ENCODE measurements around the gene TMEM131L.
"Not testable (repeated sequence)": the region's sequence is repeated elsewhere in the genome, so short reads cannot be mapped to it uniquely, and the experiment has no call there.

The TMEM131L gene

DNA sequence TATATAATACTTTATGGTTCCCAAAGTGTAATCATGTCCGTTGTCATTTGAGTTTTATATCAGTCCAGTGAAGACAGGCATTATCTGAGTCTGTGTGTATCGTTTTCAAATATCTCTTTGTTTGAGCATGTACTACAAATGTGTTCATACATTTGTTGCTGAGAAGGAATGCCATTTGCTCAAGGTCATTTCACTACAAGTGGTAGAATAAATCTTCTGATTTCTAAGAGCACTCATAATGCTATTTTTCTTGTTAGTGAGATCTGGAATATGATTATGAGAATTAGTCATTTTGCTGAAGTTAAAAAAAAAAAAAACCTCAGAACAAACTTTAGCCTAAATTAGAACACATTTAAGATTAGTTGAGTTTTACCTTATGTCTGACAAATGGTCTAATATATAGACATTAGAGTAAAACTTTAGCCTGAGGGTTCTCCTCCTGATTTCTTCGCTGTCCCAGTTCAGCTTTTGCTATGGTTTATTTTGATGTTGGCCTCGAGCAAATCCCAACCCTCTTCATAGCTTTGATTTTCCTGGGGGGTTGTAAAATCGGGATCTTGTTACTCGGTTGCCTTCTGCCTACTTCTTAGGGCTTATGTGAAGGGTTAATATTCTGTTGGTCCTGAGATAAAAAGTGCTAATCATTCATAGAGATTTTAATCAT lies 87.1 kb downstream of the TMEM131L start:
- no peak for DNase-seq

- DNase-seq: no peak
These were observed 87.6 kb downstream of the TMEM131L start for GRCh38 chr4:153553819-153554170.

- no peak for DNase-seq
These were observed 89.7 kb downstream of the TMEM131L start for GRCh38 chr4:153555730-153556434.

GRCh38 chr4:153556435-153556815 lies 90.3 kb downstream of the TMEM131L start:
- no peak for DNase-seq

- DNase-seq: no peak
These were observed 94.7 kb downstream of the TMEM131L start for GRCh38 chr4:153560908-153561307.

DNA sequence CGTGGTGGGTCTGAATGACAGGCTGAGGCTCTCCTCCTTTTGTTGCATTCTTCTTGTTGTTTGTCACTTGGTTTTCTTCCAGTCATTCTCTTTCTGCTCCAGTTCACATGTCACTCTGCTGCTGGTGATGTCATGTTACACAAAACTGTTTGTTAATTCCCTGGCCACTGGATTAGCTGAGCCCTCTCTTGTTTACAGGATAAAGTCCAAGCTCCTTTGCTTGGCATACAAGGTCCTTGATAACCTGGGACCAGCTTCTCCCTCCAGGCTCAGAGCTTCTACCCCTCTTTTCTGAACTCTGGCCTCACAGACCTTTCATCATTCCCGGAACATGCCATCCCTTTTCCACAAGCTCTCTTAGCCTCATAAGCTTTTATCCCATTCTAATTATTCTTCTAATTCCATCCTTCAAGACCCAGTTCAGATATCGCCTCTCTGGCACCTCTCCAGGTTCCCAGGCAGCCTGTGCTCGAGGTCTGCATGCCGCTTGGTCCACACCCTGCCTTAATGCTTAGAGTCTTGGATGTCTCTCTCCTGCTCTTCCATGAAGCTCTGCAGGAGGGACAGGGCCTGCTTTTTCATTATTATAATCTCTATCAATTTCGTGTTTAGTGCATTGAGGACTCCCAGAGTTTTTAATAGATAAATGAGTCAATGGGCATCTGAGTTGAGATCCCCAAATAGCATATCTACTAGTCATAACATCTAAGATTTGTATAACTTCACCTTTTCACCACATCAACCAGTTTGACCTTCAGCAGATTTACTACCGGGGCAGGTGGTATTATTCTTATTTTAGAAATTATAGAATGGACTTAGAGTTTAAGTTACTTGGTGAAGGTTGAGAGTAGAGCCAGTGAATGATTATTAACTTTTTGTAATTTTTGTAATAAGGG lies 98.7 kb downstream of the TMEM131L start:
- DNase-seq: no peak

DNA sequence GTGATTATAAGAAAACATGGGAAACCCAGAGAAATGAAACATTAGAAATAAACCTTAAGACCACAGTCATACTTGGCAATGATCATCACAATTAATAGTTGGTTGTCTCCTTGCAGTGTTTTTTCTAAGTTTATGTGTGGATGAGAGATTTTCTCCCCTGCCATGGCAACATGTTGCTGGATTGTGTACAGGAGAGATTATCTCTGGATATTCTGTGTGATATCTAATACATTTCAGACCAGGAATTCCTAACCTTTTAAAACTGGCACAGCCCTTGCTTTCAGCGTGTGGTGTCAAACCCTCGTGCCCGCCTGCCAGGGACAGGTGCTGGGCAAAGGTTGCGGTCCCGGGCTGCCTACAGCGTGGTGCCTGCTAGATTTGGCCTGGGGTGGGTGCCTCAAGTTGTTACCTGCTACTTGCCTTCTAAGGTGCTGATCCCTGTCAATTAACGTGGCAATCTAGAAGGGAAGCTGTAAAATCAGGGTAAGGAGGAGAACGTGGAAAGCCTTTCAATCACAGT lies 100.5 kb downstream of the TMEM131L start:
- no peak for DNase-seq

- DNase-seq: not testable (repeated sequence)
These were observed 101.5 kb downstream of the TMEM131L start for GRCh38 chr4:153567660-153568059.

DNA sequence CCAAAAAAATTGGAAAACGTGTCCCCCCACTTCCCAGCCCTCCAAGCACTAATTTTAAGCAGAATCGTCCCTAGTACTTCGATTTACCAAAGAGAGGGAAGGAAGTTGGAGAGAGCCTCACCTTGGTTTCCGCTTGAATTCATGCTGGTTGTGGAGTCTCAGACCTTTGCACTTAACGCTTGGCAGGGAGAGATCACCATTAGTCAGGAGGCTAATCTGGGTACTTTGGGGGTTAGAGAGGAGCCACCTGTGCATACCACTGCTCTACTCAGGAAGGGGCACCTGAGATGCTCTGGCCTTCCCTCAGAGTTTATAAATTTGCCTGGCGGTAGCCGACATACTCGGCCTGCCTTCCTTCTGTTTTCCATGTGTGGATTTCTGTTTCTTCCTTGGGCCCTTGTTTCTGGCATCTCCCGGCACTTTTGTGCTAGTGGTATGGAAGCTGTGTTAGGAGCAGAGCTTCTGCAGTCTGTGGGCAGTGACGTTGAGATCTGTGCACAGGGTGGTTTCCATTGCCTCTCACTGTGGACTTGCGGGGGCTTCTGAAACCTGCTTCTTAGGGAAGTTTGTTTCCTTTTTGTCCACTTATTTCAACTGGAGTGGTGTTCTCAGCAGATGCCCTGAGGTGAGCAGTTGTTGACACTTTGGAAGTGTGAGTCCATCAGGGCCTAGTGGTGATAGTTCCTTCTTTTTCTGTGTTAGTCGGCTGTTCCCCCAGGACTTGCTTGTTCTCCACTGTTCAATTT lies 104.2 kb downstream of the TMEM131L start:
- DNase-seq: no peak

DNA sequence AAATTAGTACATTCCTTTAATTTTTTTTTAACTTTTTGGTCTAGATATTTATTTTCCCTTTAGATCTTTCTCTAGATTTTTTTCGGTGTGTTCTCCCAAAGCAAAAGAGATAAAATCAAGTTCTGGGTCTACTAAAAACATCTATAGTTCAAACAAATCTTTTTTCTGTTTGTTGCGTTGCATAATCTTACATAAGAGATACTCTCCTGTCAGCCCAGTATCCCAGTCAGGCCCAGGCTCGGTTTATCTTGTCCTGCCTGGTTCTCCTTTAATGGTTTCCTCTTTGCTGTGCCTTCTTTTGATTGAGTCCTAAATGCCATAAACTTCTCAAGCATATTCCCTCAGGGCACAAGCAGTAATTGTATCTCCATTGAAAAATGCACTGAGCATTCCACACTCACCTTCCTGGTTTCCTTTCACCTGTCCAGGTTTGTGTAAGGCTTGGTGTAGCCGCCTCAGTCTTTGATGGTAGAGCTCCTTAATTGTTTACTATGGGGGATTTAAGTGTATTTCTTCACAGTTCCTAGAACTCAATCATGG lies 104.9 kb downstream of the TMEM131L start:
- DNase-seq: no peak

GRCh38 chr4:153572609-153573008 lies 106.4 kb downstream of the TMEM131L start:
- DNase-seq: no peak

GRCh38 chr4:153573221-153573620 lies 107.1 kb downstream of the TMEM131L start:
- DNase-seq: no peak

GRCh38 chr4:153573881-153574802 lies 108.0 kb downstream of the TMEM131L start:
- DNase-seq: no peak

- DNase-seq: no peak
These were observed 110.2 kb downstream of the TMEM131L start for GRCh38 chr4:153576443-153576774.

DNA sequence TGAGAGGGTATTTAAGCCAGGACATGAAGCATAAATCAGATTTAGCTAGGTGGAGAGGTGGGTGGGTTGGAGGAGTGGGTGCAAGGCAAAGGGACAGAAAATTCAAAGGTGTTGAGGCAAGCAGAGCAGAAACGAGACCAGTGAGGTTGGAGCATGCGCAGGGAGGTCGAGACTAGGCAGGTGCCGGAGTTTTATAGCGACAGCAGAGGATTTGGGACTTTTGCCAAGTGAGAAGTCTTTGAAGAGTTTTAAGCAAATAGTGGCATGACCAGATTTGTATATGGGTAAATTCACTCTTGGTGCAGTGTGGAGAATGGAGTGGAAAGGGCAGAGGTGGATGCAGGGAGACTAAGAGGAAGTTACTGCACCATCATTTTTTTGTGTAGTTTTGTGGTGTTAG lies 110.9 kb downstream of the TMEM131L start:
- DNase-seq: peak; percentile 10

GRCh38 chr4:153579410-153579809 lies 113.2 kb downstream of the TMEM131L start:
- DNase-seq: no peak

DNA sequence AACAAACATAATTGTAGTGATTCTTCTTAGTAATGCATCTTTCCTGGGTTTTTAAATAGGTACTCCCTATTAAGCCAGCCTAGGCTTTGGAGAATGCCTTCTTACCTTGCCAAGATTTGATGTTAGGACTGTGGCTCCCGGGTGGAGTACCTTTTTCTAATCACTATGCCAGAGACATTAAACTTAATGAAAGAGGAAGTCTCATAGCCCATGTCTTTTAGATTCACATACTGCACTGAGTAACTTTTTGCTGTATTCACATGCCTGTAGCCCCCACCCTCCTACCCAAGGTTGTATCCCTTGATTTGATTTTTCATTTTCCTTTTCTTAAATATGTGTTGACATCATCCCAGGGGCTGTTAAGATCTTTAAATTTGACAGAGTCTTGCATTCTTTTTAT lies 113.7 kb downstream of the TMEM131L start:
- no peak for DNase-seq

- no peak for DNase-seq
These were observed 117.0 kb downstream of the TMEM131L start for GRCh38 chr4:153582954-153583702.

DNA sequence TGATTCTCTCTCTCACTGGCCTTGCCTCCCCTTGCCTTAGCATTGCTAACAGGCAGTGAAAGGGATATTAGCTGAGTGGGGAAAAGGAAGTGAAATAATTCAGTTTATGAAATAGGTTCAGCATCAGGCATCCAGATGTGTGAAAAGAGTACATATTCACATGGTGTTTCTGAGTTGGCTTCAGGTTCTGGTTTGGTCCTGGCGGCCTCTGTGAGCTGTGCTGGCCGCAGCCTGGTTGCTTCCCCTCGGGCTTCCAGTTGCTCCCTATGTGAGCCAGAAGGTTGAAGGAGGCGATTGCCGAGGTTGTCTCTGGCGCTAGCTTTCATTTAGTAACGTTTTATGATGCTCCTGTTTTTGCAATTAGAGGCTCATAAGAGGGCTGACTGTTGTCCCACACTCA lies 118.9 kb downstream of the TMEM131L start:
- no peak for DNase-seq

- no peak for DNase-seq
These were observed 123.8 kb downstream of the TMEM131L start for GRCh38 chr4:153589703-153590595.
